GM13976 (cell line): ENCODE results near the gene LY6G6C.

Experiments used
- DNase-seq: peaks from one replicate; pipeline ENCODE4 v3.0.0; 2012; ENCODE audit warnings: low spot score
- CTCF ChIP-seq: IDR thresholded peaks from 2 replicates; pipeline ENCODE4 v1.5.1; 2012; ENCODE audit warnings: borderline replicate concordance, mild to moderate bottlenecking; ENCODE audit not compliant: insufficient read depth; ENCODE audit errors: extremely low read depth, missing control alignments, control extremely low read depth
- in situ Hi-C: fragments of 300-500 bp; cut with MboI; formaldehyde crosslinking; loops from one replicate; pipeline ENCODE4 v1.12.0; 2022; ENCODE audit warnings: low sequenced_read_pairs, mixed read lengths, inconsistent platforms; ENCODE audit not compliant: unreplicated experiment

LY6G6C gene

GRCh38 chr6:31727034-31727716 is 5.6 kb upstream of the LY6G6C start:
- in situ Hi-C loops: no loop called here
- no peak for TF ChIP-seq CTCF
- peak; percentile 84 for DNase-seq

GRCh38 chr6:31725502-31726350 is 4.2 kb upstream of the LY6G6C start:
- no peak for DNase-seq
- no peak for TF ChIP-seq CTCF
- in situ Hi-C loops: no loop called here

GRCh38 chr6:31723980-31724691 is 2.6 kb upstream of the LY6G6C start:
- no peak for TF ChIP-seq CTCF
- DNase-seq: no peak
- in situ Hi-C loops: no loop called here

GRCh38 chr6:31723245-31723979 is 1.9 kb upstream of the LY6G6C start, which contains the start of gene MPIG6B:
Gene MPIG6B (plus strand): TSS chr6:31723373. CDS start chr6:31723384, 11 bp downstream.
- TF ChIP-seq CTCF: no peak
- in situ Hi-C loops: no loop called here
- no peak for DNase-seq

GRCh38 chr6:31722173-31722572 is 627 bp upstream of the LY6G6C start:
- in situ Hi-C loops: no loop called here
- DNase-seq: no peak
- TF ChIP-seq CTCF: no peak

DNA sequence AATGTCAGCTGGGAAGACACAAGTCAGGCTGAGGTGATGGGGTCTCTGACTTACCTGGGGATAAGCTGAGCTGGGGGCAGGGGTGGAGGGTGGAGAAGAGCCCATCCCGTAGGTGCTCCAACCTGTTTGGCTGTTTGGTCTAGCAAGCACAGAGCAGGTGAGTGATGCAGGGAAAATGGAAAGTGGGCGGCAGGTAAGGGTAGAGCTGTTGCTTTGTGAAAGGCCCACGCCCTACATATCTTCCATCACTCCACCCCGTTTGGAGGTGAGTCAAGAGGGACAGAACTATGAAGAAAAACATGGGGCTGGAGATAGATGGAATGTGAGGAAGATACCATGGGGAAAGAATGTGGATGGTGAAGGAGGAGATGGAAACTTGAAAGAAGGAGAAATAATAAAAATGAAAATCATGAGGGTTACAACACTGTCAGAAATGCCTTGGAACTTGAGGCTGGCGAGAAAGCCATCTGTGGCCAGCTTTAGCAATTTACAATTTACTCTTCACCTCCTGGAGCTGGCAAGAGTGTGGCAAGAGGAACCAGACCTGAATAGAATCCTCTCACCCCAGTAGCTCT is 1.3 kb downstream of the LY6G6C start:
- no peak for TF ChIP-seq CTCF
- DNase-seq: no peak
- in situ Hi-C loops: no loop called here
